ENCODE measurements around the gene ADAP1.

- no peak for TF ChIP-seq CTCF (IDR thresholded peaks at IDR 0.05)
- TF ChIP-seq POLR2A (IDR thresholded peaks at IDR 0.05): no peak
Observed at GRCh38 chr7:996079-996872, 41.8 kb upstream of the ADAP1 start.

All from adrenal gland (tissue), 5 donors.